GM12801 (cell line): ENCODE results near the gene LNPEP.

ENCODE experiments used
- TF ChIP-seq, protein P1 (sequence below): IDR thresholded peaks from one replicate; pipeline ENCODE4 v1.5.1; 2011; ENCODE audit warnings: control low read depth; ENCODE audit not compliant: insufficient read length; ENCODE audit errors: extremely low read depth

The LNPEP gene

GRCh38 chr5:96991708-96992107 is 55.8 kb downstream of the LNPEP start:
- TF ChIP-seq, protein P1, sequence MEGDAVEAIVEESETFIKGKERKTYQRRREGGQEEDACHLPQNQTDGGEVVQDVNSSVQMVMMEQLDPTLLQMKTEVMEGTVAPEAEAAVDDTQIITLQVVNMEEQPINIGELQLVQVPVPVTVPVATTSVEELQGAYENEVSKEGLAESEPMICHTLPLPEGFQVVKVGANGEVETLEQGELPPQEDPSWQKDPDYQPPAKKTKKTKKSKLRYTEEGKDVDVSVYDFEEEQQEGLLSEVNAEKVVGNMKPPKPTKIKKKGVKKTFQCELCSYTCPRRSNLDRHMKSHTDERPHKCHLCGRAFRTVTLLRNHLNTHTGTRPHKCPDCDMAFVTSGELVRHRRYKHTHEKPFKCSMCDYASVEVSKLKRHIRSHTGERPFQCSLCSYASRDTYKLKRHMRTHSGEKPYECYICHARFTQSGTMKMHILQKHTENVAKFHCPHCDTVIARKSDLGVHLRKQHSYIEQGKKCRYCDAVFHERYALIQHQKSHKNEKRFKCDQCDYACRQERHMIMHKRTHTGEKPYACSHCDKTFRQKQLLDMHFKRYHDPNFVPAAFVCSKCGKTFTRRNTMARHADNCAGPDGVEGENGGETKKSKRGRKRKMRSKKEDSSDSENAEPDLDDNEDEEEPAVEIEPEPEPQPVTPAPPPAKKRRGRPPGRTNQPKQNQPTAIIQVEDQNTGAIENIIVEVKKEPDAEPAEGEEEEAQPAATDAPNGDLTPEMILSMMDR: no peak

GRCh38 chr5:96993760-96994159 is 57.9 kb downstream of the LNPEP start:
- TF ChIP-seq, protein P1: no peak

DNA sequence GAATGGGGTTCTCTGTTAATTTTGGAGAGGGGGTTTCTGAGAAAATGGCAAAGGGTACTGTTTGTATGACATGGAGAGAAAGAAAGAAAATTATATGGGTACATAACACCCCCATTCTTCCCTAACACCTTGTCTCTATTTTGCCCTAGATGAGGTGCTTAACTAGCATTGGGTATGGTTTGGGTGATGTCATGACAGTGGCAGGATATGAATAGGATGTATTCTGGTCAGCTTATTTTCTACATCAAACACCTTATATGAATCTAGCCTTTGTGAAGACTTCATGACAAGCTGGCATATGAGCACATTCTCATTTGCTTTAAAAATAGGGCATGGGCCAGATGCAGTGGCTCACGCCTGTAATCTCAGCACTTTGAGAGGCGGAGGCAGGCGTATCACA is 58.6 kb downstream of the LNPEP start:
- TF ChIP-seq, protein P1: no peak

- TF ChIP-seq, protein P1: no peak
Measured at GRCh38 chr5:96995419-96995818, 59.5 kb downstream of the LNPEP start.

DNA sequence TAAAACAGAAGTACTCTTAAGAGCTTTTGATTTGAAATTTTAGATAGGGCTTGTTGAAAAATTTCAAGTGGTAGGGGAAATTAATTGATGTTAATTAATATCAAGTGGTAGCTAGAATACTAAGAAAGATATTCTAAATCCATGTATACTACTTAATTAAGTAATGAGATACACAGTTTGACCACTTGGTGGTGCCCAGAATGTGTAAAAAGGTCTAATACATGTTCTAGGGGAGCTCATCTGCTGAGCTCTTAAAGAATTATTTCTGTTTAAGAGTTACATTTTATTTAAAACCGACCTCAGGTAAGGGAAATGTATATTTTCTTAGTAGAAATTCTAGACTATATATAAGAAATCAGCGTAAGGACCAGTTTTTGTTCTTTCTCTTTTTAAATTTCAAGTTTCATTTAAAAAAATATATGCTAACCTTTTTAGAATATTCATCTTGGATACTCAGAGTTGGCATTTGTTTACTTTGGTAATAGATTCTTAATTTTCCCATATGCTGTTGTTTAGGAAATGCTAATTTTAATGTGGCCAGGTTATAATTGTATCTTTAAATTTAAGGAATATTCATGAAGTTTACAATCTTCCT is 61.5 kb downstream of the LNPEP start:
- TF ChIP-seq, protein P1: no peak

- TF ChIP-seq, protein P1: no peak
Measured at GRCh38 chr5:96999856-97000255, 64.0 kb downstream of the LNPEP start.

- TF ChIP-seq, protein P1: no peak
Measured at GRCh38 chr5:97000391-97000790, 64.5 kb downstream of the LNPEP start.
